SIG-M5 treated with dmso at 0.1 percent for 504 hours (cell line): ENCODE results near the gene RHOD.

ENCODE experiments used
- DNase-seq: peaks from one replicate; lab custom pipeline; 2025; ENCODE audit not compliant: unreplicated experiment; lab: John Stamatoyannopoulos, UW

The RHOD gene, protein sequence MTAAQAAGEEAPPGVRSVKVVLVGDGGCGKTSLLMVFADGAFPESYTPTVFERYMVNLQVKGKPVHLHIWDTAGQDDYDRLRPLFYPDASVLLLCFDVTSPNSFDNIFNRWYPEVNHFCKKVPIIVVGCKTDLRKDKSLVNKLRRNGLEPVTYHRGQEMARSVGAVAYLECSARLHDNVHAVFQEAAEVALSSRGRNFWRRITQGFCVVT

GRCh38 chr11:67056267-67057204 lies at the start of gene RHOD:
Gene RHOD (plus strand): TSS chr11:67056847. CDS start chr11:67056903, 56 bp downstream.
- no peak for DNase-seq

DNA sequence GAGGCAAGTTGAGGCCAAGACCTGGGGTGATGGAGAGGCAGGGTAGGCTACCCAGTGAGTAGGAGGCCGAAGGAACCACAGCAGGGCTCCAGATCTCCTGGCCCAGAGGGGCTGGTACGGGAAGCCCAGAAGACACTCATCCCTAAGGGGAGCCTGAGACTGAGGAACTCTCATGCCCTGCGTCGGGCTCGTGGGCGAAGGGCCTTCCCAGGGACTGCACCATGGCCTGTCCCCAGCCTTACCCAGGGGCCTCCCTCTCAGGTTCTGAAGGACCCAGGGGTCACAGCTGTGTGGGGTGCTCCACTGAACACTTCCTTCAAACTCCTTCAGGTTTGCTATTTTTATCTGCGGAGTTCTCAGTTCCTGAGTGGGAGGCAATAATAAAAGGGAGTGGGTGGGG lies 49.5 kb upstream of the RHOD start:
- DNase-seq = no peak

DNA sequence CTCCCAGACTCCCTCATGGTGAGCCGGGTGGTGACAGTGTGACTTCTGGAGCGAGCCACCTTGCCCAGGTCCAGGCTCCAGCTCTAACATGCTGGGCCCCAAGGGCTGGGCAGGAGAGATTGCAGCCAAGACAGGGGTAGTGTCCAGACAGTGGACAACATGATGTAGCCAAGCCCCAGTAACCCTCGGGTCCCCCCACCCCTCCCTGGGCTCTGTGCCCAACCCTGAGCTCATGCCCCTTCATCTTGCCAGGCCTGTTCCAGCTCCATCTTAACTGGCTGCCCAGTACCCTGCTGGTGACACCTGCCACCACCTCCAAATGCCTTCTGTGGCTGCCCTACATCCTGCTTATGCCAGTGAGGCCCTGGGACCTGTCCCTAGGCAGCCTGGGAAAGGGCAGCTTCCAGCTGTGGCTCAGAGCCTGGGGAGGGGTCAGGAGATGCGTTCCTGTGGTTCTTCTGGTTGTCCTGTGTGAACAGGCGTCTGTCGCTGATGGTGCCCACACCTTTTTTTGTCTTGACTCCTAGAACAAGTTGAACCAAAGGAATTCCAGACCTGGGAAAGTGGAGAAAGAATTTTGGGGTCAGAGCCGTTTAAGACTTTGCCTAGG lies 46.2 kb upstream of the RHOD start:
- no peak for DNase-seq

DNA sequence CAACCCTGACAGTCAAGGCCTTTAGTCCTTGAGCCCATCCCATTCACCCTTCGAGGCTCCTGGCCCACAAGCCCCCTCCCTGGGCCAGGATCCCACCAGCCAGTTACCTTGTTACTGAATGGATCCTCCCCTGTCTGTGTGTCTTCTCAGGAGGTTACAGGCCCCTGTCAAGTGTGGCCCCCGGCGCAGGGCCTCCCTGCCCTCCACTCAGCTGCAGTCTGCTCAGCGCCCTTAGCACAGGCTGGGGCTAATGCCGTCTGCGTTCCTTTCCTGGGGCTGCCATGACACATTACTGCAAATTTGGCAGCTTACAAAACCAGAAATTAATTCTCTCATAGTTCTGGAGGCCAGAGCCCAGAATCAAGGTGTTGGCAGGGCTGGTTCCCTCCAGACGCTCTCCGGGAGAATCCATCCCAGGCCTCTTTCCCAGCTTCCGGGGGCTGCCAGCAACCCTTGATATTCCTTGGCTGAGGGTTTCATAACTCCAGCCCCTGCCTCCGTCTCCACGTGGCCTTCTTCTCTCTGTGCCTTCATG lies 43.1 kb upstream of the RHOD start:
- no peak for DNase-seq

DNA sequence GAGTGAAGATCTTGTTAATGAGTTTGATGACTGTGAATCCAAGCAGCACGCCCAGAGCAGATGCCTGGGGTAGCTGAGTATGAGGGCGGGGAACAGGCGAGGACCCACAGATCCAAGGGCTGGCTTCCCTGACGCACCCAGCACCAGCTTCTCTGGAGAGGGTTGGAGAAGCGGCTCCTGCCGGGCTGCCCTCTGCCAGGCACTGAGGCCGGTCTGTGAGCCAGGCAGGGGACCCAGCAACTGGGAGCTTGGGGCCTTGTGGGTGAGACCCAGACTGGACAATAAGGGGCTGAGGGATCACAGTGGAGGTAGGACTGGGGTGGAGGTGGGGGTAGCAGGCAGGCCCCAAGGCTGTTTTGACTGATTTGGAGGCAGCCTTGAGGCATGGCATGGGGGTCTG lies 42.3 kb upstream of the RHOD start:
- DNase-seq = no peak

GRCh38 chr11:67015048-67015447 lies 41.6 kb upstream of the RHOD start:
- DNase-seq = no peak

- no peak for DNase-seq
Observed at GRCh38 chr11:67016550-67016949, 40.1 kb upstream of the RHOD start.

GRCh38 chr11:67020949-67021348 lies 35.7 kb upstream of the RHOD start:
- DNase-seq = no peak

DNA sequence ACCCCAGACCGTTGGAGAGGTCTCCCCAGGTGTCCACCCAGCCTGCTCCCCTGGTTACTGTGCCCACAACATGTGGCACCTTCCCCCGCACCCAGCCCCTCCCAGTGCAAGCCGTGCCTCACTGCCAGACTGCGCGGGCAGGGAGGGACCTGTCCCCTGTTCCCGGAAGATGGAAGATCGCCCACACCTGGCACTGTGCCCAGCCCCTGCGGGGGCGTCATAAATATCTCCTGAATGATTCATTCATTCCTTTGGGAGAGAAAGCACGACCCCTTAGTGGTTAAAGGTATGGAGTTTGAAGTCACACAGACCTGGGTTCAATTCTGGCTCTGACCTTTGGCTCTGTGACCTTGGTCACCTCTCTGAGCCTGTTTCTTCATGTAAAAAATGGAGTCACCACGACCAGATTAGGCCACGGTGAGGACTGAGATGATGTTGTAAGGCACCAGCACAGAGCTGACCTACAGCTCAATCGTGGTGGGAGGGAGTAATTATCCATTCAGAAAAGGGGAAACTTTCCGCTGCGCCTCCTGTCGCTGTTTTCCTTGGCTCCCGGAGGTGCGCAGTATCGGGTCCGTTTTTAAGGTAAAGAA lies 34.2 kb upstream of the RHOD start:
- DNase-seq = no peak

DNA sequence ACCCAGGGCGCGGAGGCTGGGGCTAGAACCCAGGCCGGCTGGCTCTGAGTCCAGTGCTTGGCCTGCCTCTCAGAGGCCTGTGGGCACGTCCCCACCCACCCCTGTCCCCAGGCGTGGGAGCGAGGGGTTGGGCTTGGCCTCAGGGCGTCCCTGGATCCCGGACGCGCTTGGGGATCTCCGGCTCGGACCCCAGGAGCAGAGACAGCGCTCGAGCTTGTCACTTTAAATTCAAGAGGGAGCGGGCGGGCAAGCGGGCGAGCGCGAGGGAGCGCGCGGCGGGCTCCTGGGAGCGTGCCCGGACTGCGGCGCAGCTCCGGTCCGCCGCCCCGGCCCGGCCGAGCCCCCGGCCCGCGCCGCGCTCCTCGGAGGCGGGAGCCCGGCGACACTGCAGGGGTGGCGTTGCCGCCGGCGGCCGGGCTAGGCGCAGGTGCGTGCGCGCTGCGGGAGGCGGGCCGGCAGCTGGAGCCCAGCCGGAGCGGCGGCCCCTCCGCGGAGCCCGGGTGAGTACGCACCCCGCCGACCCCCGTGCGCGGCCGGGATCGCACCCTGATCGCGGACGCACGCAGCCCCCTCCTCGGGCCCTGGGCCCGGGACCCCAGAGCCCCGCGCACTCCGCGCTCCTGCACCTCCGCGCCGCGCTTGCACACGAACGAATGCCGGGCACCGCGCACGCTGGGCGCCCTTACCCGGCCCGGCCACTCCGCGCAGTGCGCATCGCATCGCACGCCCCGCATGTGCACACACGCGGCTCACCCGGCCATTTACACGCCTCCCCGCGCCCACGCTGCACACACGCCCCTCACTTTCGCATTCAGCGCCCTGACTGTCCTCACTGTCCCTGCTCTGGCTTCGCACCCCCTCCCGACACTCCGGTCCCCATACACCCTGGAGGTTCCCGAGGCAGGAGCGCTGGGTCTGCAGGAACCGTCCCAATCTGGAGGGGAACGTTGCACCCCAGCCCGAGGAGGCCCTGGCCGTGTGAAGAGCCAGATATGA lies 33.4 kb upstream of the RHOD start, which contains the start of gene SYT12:
TSS of gene SYT12 (plus strand) at position 174 of the 996 bp plus-strand sequence. CDS start 7,011 bp downstream, outside the sequence.
- no peak for DNase-seq

- DNase-seq = no peak
Observed at GRCh38 chr11:67023957-67024353, 32.7 kb upstream of the RHOD start.

DNA sequence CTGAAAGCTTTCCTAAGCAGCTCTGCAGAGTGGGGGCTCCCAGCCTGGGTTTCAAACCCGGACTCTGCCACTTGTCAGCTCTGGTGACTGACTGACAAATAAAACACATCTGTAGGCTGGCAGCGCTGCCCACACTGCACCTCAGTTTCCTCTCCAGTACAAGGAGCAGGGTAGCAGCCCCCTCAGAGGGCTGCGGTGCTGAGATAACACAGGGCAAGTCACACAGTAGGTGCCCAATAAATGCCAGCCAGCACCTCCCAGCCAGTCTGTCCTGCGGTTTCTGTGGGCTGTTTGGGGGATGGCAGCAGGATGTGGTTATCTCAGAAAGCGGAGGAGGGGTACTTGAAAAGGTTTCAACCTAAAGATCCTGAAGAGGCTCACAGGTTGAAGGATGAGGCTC lies 32.2 kb upstream of the RHOD start:
- peak; percentile 16 for DNase-seq

DNA sequence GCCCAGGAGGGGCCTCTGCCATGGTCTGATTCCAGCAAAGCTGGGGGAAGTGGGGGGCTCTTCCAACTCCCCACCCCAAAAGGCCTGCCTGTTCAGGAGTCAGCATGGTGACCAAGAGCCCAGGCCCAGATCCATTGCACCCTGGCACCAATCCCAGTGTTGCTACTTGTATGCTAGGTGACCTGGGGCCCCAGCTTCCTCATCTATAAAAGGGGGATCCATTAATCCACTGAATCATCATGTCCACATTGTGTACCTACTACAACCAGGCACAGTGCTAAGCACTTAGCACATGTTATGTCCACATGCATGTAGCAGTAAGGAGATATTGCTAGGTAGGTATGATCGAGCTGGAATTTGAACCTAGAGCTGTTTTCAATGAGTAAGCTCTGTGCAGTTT lies 31.7 kb upstream of the RHOD start:
- DNase-seq = no peak

GRCh38 chr11:67025750-67026149 lies 30.9 kb upstream of the RHOD start:
- no peak for DNase-seq

DNA sequence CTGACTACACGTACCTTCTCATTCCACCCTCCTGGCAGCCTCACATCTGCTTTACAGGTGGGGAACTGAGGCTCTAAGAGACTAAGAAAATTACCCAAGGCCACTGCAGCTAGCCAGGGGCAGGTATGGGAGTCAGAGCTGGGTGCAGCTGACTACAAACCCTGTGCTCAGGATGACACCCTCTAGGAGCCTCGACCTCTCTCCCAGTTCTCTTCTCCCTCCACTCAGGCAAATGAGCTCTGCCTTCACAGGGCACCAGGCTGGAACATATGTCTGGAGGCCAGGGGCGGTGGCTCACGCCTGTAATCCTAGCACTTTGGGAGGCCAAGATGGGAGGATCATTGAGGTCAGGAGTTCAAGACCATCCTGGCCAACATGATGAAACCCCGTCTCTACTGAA lies 29.7 kb upstream of the RHOD start:
- DNase-seq = no peak

DNA sequence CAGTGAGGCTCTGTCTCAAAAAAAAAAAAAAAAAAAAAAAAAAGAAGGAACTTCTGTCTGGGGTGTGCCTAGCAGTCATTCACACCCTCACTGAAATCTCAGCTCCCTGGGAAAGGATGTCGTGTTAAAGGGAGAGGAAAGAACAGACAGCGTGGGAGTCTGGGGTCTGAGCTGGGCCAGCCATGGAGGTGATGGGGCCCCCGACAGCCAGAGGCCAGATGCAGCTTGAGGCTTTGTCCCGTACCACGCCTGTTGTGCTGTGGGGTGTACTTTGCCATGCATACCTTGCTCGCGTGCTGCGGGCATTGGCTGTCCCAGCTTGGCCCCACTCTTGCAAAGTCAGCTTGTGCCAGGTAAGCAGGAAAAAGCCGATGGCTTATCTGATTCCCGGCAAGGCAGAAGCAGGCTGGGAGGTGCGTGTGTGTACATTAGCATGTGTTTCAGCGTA lies 29.1 kb upstream of the RHOD start:
- peak; percentile 16 for DNase-seq

DNA sequence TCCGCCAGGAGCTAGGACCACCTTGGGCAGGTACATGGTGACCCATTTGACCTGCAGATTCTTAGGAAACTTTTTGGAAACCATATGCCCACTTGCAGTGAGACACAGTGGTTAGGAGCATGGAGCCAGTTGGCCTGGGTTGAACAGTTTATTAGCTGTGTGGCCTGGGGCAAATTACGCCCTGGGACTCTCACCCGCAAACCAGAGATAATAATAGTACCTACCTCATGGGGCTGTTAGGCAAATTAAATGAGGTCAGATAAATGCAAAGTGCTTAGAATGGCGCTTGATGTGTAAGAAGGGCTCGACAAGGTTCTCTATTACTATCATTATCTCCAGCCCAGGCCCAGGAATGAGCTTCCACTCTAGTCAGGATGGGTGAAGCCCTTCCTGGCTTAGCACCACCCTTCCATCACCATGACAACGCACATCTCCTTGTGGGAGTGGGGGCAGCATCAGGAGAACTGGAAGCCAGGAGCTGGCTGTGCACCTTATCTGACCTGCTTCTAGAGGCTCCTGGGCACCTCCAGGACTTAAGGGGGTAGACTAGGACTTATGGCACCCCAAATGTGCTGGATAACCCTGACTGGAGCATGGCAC lies 28.6 kb upstream of the RHOD start:
- no peak for DNase-seq

GRCh38 chr11:67029146-67029545 lies 27.5 kb upstream of the RHOD start:
- DNase-seq = no peak

GRCh38 chr11:67030976-67031375 lies 25.7 kb upstream of the RHOD start:
- DNase-seq = peak; percentile 9
